Effector memory CD8-positive, alpha-beta T cell (primary cell): ENCODE results near the gene IGIP.

ENCODE experiments used
- ATAC-seq: fragments of 150-1000 bp; cut with Tn5 transposase; replicated peaks from 2 replicates; pipeline ENCODE4 v1.10.0; 2021; ENCODE audit warnings: mild to moderate bottlenecking, moderate library complexity
- DNase-seq, 3 experiments: peaks; one replicate each; pipeline ENCODE4 v3.0.0; 2021
- H3K27ac Mint-ChIP-seq, 2 donors: one replicate each; pipeline ENCODE4 v1.8.0; 2022; ENCODE audit warnings: mild to moderate bottlenecking in 2 of 2, mixed read lengths in 2 of 2, moderate library complexity in 2 of 2
- H3K27me3 Mint-ChIP-seq, 2 donors: one replicate each; pipeline ENCODE4 v1.8.0; 2022; ENCODE audit warnings: mixed read lengths in 2 of 2
- H3K36me3 Mint-ChIP-seq: one replicate; pipeline ENCODE4 v1.8.0; 2022; ENCODE audit warnings: mild to moderate bottlenecking, moderate library complexity, mixed read lengths; ENCODE audit not compliant: insufficient read depth
- H3K4me1 Mint-ChIP-seq, 2 donors: one replicate each; pipeline ENCODE4 v1.8.0; 2022; ENCODE audit warnings: low read depth in 2 of 2, mixed read lengths in 2 of 2
- H3K4me3 Mint-ChIP-seq, 2 donors: one replicate each; pipeline ENCODE4 v1.8.0; 2022; ENCODE audit warnings: mild to moderate bottlenecking in 2 of 2, mixed read lengths in 2 of 2, moderate library complexity in 2 of 2
- H3K9me3 Mint-ChIP-seq, 2 donors: one replicate each; pipeline ENCODE4 v1.8.0; 2022; ENCODE audit warnings: mixed read lengths in 2 of 2

The IGIP gene

DNA sequence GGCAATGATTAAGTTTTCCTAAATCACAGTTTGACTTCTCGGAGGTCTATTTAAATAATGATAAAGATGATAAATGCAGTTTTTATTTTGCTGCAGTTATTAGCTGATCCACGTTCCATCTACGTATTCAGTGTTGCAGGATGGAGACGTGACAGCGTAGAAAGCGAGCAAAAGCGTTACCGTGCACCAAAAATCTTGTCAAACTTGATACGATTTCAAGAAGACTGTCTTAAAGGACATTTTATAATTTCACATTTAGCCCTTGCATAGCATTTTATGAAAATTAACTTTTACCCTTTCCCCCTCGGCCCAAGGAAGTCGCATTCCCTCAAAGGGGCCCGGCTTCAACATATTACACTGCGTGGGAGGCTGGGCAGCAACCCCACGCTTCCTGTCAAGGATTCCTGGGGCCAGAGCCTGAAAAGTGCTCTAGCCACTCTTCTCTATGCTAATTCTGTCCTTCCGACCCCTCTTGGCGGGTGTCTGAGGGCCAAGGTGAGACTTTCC is 18.9 kb upstream of the IGIP start:
- peak overlapping the region; percentile 94 to 98 for H3K27ac Mint-ChIP-seq
- no peak for DNase-seq
- peaks cover 0 to 2% of the 10 kb centered on the region in 2 donors for H3K9me3 Mint-ChIP-seq
- peaks cover 7 to 10% of the 10 kb centered on the region in 2 donors for H3K27me3 Mint-ChIP-seq
- peak overlapping the region; percentile 89 to 90 for H3K4me3 Mint-ChIP-seq
- ATAC-seq, result no peak
- H3K36me3 Mint-ChIP-seq, result peaks cover 21% of the 10 kb centered on the region
- H3K4me1 Mint-ChIP-seq, result peaks cover 22 to 40% of the 10 kb centered on the region in 2 donors

DNA sequence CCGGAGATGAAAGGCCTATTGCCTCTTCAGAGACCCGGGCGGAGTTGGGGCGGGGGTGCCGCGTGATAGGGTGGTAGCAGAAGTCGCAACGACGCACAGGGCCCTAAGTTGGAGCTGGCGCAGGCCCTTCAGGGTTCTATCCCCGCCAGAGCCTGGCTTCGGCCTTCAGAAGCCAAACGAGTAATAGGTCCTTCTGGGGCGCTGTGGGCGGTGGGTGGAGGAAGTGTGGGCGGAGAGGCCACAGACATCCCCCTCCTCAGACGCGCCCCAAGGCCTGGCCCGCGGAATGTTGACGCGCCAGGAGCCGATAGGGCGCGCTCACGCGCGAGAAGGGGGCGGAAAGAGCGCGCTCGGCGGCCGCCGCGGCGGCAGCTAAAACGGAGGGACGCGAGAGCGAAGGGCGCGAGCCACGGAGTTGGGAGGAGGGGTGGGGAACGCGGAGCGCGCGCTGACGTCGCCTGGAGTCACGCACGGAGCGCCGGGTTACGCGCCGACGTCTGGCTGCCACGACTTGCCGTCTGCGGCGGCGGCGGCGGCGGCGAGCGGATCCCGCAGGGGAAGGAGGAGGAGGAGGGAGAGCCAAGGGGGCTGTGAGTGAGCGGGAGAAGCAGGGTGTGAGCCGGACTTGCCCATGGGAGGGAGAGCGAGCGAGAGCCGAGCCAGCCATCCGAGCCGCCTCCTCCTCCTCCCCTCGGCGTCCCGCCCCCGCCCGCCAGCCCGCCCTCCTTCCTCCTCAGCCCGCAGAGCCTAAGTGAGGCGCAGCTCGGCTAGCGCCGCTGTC is 18.2 kb upstream of the IGIP start:
- DNase-seq, result peak; percentile 92 to 93 (median 93)
- H3K4me1 Mint-ChIP-seq, result peaks cover 25 to 46% of the 10 kb centered on the region in 2 donors
- H3K27me3 Mint-ChIP-seq, result peaks cover 7% of the 10 kb centered on the region in 2 donors

GRCh38 chr5:140108093-140109017 is 17.4 kb upstream of the IGIP start:
- DNase-seq (peak in 1 of 3 experiments; percentile 17), ATAC-seq (no peak)
- Mint-ChIP-seq H3K36me3 (peaks cover 27% of the 10 kb centered on the region), H3K27me3 (peaks cover under 1 to 2% of the 10 kb centered on the region in 2 donors), H3K27ac (peak overlapping the region; percentile 94 to 98), H3K9me3 (no peaks in the 10 kb centered on the region), H3K4me3 (peak overlapping the region; percentile 89 to 90), H3K4me1 (peaks cover 31 to 47% of the 10 kb centered on the region in 2 donors)

More for the DNA sequence above, 18.2 kb upstream of the IGIP start:
- peaks cover 0 to 2% of the 10 kb centered on the region in 2 donors for H3K9me3 Mint-ChIP-seq
- peak; percentile 85 for ATAC-seq
- H3K27ac Mint-ChIP-seq, result peak overlapping the region; percentile 94 to 98
- H3K36me3 Mint-ChIP-seq, result peaks cover 21% of the 10 kb centered on the region
- H3K4me3 Mint-ChIP-seq, result peak overlapping the region; percentile 89 to 90

DNA sequence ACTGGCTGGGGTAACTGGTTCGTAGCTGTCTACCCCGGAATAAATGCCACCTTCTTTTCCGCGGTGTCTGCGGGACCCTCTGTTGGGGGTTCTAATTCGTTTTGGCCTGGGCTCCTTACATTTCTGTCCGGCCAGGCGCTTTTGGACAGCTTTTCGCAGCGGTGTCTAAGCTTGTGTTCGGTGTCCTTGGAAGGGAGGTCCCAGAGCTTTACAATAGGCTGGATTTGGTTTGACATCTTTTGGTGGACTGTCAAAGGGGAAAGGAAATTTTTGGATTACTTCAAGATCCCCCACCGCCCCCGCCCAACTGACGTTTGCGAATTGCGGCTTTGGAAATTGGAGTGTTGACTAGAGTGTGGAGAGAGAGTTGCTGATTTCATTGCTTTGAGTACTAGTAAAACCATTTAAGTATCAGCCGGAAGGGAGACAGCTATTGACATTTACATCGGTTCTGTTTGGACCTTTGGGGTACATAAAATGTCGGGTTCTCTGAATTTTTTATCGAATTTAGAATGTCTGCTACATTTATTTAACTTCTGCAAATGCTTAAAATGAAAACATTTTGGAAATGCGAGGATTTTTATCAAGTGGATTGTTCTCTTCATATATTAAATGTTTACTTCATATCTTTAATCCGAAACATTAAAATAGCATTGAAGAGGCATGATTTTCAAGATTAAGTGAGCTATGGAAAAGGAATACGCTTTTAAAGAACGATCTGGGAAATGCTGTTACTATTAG is 16.5 kb upstream of the IGIP start:
- H3K36me3 Mint-ChIP-seq, result peaks cover 36% of the 10 kb centered on the region
- no peaks in the 10 kb centered on the region for H3K9me3 Mint-ChIP-seq
- peaks cover 34 to 47% of the 10 kb centered on the region in 2 donors for H3K4me1 Mint-ChIP-seq
- peak overlapping the region; percentile 94 to 98 for H3K27ac Mint-ChIP-seq
- ATAC-seq, result no peak
- DNase-seq, result no peak
- peak overlapping the region; percentile 89 to 90 for H3K4me3 Mint-ChIP-seq
- H3K27me3 Mint-ChIP-seq, result no peaks in the 10 kb centered on the region

DNA sequence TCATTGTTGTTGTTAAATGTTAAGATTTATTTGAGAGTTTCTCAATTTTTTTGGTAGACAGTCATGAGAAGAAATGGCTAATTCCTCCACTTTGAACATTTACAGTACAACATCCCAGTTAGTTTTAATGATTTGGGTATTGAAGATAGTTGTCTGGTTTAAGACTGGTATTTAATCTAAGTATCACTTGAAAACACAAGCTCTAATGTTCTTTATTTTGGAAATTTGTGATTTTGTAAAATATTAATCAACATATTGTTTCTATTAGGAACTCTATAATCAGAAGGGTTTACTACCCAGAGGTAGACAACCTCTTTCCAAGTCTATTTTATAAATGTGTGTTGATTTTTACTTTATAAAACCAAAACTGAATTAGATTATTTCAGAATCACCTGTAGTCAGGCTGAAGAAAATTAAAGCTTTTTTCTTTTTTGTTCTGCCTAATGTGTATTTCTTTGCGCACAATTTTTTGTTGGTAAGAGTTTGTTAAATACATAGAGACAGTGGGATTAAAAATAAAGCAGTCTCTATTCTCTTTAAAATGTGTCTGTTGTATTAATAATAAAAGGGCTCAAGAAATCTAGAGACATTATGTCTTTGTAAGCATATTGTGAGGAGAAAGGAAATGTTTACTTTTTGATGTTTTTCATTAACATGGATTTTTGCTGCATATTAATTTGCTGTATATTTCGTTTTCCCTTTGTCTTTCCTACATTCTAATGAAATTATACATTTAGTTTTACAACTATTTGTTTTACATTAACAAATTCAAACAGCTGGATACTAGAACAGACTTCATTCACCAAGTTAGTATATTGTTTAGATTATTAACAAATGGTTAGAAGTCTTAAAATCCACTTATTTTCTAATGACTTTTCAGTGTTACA is 15.7 kb upstream of the IGIP start:
- peaks cover 44% of the 10 kb centered on the region for H3K36me3 Mint-ChIP-seq
- no peak for ATAC-seq

DNA sequence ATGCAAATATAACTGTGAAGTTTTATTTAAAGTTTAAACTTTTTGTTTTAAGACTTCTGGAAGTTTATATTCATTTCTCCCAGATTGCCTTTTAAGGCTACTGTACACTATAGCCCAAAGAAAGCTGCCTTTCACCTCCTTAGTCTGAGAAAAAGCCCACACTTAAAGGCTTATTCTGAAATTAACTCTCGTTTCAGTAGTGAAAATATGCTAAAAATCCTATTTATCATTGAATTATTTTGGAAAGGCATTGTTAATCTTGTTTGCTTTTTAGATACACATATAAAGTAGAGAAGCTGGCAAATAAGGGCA is 15.1 kb upstream of the IGIP start:
- H3K27ac Mint-ChIP-seq, result no peak overlapping the region
- ATAC-seq (no peak), DNase-seq (no peak)
- no peaks in the 10 kb centered on the region for H3K27me3 Mint-ChIP-seq
- no peaks in the 10 kb centered on the region for H3K9me3 Mint-ChIP-seq
- no peak overlapping the region for H3K4me3 Mint-ChIP-seq
- H3K36me3 Mint-ChIP-seq, result peaks cover 46% of the 10 kb centered on the region
- peaks cover 40 to 54% of the 10 kb centered on the region in 2 donors for H3K4me1 Mint-ChIP-seq

More for the DNA sequence above, 15.7 kb upstream of the IGIP start:
- H3K4me1 Mint-ChIP-seq, result peaks cover 39 to 51% of the 10 kb centered on the region in 2 donors
- peak overlapping the region in 1 of 2 donors; percentile 90 for H3K4me3 Mint-ChIP-seq
- no peak overlapping the region for H3K27ac Mint-ChIP-seq
- no peaks in the 10 kb centered on the region for H3K9me3 Mint-ChIP-seq
- DNase-seq, result no peak
- H3K27me3 Mint-ChIP-seq, result no peaks in the 10 kb centered on the region

GRCh38 chr5:140111011-140111858 is 14.5 kb upstream of the IGIP start:
- DNase-seq, result no peak
- ATAC-seq, result no peak

GRCh38 chr5:140111859-140112551 is 13.7 kb upstream of the IGIP start:
- Mint-ChIP-seq H3K4me1 (peaks cover 46 to 55% of the 10 kb centered on the region in 2 donors), H3K4me3 (peak overlapping the region; percentile 88 to 93)

More at GRCh38 chr5:140111011-140111858, 14.5 kb upstream of the IGIP start:
- Mint-ChIP-seq H3K9me3 (no peaks in the 10 kb centered on the region), H3K36me3 (peaks cover 46% of the 10 kb centered on the region), H3K4me3 (no peak overlapping the region), H3K4me1 (peaks cover 43 to 56% of the 10 kb centered on the region in 2 donors), H3K27ac (no peak overlapping the region), H3K27me3 (no peaks in the 10 kb centered on the region)

GRCh38 chr5:140112685-140113179 is 13.0 kb upstream of the IGIP start:
- Mint-ChIP-seq H3K27me3 (no peaks in the 10 kb centered on the region), H3K4me3 (peak overlapping the region; percentile 88 to 93), H3K36me3 (peaks cover 38% of the 10 kb centered on the region), H3K4me1 (peaks cover 46 to 58% of the 10 kb centered on the region in 2 donors), H3K9me3 (no peaks in the 10 kb centered on the region), H3K27ac (peak overlapping the region; percentile 91 to 97)
- DNase-seq, result no peak
- ATAC-seq, result no peak

More at GRCh38 chr5:140111859-140112551, 13.7 kb upstream of the IGIP start:
- peaks cover 45% of the 10 kb centered on the region for H3K36me3 Mint-ChIP-seq
- no peaks in the 10 kb centered on the region for H3K27me3 Mint-ChIP-seq
- no peak for DNase-seq
- no peak for ATAC-seq
- no peak overlapping the region for H3K27ac Mint-ChIP-seq
- no peaks in the 10 kb centered on the region for H3K9me3 Mint-ChIP-seq

DNA sequence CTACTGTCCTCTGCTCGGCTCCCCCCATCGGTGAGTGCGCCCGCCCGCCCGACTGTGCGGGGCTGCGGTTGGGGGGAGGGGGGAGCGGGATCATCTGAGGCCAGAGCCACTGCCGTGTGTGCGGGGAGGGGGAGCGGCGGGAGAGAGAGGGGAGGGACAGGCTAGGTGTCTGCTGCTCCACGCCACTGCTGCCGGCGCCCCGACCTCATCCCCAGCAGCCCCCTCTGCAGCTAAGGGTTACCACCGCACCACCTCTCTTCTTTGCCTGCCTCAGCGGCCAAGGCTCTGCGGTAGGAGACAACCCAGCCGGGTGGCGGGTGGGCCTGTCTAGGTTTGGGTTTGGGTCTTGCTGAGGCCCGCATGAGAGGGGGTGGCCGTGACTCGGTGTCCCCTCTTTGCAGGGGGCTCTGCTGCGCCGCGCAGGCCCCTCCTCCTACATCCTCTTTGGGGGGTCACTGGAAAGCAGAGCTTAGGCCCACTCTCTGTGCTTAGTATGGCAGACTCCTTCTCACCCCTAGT is 12.5 kb upstream of the IGIP start:
- Mint-ChIP-seq H3K4me3 (peak overlapping the region; percentile 88 to 93), H3K4me1 (peaks cover 50 to 60% of the 10 kb centered on the region in 2 donors), H3K27ac (peak overlapping the region; percentile 91 to 97)

More for the DNA sequence above, 12.5 kb upstream of the IGIP start:
- ATAC-seq, result peak; percentile 16
- peaks cover 34% of the 10 kb centered on the region for H3K36me3 Mint-ChIP-seq
- no peaks in the 10 kb centered on the region for H3K9me3 Mint-ChIP-seq
- DNase-seq, result peak in 2 of 3 experiments; percentile 8 to 22
- no peaks in the 10 kb centered on the region for H3K27me3 Mint-ChIP-seq
